BJ (cell line): ENCODE data around the gene AGTPBP1. TPM values are rescaled to one million over a fixed set of nuclear protein-coding genes. Genes with fewer than 3 reads are reported as not detected.
A peak's percentile ranks its signal among the peaks of the same experiment; 100 is the strongest.

Experiments
- CTCF ChIA-PET: fragments of 350-600 bp; formaldehyde crosslinking; extraction: SDS; loops from one replicate; lab custom pipeline; 2021; ENCODE audit warnings: antibody characterized with exemption, inconsistent platforms; lab: Yijun Ruan, JAX
- POLR2A ChIA-PET: fragments of 300-600 bp; sonication (Branson Sonifier 250); formaldehyde crosslinking; extraction: SDS; loops from one replicate; lab custom pipeline; 2021; ENCODE audit warnings: antibody characterized with exemption; lab: Charles Lee
- DNase-seq: peaks from one replicate; pipeline ENCODE4 v3.0.0-alpha.2; 2011; ENCODE audit warnings: low read depth
- H3K27me3 ChIP-seq: 2 replicates; pipeline ENCODE4 v1.6.0; 2011; ENCODE audit warnings: low read length; ENCODE audit not compliant: control insufficient read depth, insufficient read depth
- H3K36me3 ChIP-seq: 2 replicates; pipeline ENCODE4 v1.5.1; 2011; ENCODE audit warnings: low read length; ENCODE audit not compliant: control insufficient read depth, insufficient read depth
- H3K4me3 ChIP-seq: 2 replicates; pipeline ENCODE4 v1.5.1; 2011; ENCODE audit warnings: low read depth, mild to moderate bottlenecking, control low read depth, low read length
- polyA plus RNA-seq: library from polyadenylated mRNA; depleted of rRNA; stranded (reverse); fragments of >200 nt; gene quantifications from 2 replicates; pipeline ENCODE4 v1.2.3, GENCODE V29; 2011
- TF ChIP-seq, protein P1 (sequence below): IDR thresholded peaks from 2 replicates; pipeline ENCODE4 v1.5.1; 2011; ENCODE audit warnings: low read depth, mild to moderate bottlenecking, control low read depth, inconsistent platforms, low read length, moderate library complexity; ENCODE audit not compliant: insufficient read depth

AGTPBP1 gene
- polyA plus RNA-seq, 1 experiment: 2.5 TPM

DNA sequence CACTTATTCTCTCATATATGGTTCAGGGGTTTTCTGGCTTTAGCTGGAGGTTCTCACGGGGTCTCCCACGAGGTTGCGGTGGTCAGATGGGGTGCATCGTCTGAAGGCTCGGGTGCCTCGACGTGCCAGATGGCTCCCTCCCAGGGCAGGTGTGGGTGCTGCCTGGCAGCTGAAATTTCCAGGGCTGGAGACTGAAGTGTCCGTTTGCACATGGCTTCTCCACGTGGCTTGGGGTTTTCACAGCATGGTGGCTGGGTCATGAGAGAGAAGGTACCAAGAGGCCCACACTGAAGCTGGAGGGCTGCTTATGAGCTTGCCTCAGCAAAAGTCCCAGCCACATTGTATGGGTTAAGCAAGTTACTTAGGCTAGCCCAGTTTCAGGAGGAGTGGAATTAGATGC is 218.6 kb downstream of the AGTPBP1 start:
- no peaks in the 10 kb centered on the region for H3K36me3 ChIP-seq
- ChIA-PET CTCF (no interaction called here), POLR2A (no interaction called here)
- peaks cover 21% of the 10 kb centered on the region for H3K27me3 ChIP-seq
- H3K4me3 ChIP-seq: no peak overlapping the region
- TF ChIP-seq, protein P1, sequence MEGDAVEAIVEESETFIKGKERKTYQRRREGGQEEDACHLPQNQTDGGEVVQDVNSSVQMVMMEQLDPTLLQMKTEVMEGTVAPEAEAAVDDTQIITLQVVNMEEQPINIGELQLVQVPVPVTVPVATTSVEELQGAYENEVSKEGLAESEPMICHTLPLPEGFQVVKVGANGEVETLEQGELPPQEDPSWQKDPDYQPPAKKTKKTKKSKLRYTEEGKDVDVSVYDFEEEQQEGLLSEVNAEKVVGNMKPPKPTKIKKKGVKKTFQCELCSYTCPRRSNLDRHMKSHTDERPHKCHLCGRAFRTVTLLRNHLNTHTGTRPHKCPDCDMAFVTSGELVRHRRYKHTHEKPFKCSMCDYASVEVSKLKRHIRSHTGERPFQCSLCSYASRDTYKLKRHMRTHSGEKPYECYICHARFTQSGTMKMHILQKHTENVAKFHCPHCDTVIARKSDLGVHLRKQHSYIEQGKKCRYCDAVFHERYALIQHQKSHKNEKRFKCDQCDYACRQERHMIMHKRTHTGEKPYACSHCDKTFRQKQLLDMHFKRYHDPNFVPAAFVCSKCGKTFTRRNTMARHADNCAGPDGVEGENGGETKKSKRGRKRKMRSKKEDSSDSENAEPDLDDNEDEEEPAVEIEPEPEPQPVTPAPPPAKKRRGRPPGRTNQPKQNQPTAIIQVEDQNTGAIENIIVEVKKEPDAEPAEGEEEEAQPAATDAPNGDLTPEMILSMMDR: no peak
- DNase-seq: no peak

DNA sequence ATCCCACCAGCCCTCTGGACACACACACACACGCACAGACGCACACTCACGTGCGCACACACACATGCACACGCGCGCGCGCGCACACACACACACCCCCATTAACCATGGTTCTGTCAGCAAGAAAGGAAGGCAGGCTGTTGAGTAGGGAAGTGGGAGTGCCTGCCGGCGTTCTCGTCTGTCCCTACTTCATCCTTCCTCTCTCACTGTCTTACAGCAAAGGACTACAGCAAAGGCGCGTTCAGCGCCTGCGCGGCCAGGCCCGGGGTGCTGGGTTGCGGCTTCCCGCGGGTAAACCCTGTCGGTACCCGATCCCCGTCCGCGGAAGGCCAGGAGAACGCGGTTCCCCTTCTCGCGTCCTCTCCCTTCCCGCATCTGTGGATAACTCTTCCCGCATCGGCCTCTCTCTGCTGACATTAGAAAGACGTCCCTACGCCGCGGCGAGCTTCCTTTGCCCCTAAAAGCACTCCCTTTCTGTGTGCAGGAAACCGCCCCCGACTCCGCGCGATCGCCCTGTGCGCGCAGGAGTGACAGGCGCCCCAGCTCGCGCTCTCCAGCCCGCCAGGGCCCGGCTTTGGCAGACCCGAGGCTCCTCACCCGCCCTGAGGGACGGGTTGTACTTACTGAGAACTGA is 219.2 kb downstream of the AGTPBP1 start:
- H3K4me3 ChIP-seq: peak overlapping the region; percentile 43
- POLR2A ChIA-PET: no interaction called here
- DNase-seq: no peak
- H3K27me3 ChIP-seq: peaks cover 21% of the 10 kb centered on the region
- H3K36me3 ChIP-seq: no peaks in the 10 kb centered on the region
- CTCF ChIA-PET: no interaction called here
- TF ChIP-seq, protein P1: no peak

DNA sequence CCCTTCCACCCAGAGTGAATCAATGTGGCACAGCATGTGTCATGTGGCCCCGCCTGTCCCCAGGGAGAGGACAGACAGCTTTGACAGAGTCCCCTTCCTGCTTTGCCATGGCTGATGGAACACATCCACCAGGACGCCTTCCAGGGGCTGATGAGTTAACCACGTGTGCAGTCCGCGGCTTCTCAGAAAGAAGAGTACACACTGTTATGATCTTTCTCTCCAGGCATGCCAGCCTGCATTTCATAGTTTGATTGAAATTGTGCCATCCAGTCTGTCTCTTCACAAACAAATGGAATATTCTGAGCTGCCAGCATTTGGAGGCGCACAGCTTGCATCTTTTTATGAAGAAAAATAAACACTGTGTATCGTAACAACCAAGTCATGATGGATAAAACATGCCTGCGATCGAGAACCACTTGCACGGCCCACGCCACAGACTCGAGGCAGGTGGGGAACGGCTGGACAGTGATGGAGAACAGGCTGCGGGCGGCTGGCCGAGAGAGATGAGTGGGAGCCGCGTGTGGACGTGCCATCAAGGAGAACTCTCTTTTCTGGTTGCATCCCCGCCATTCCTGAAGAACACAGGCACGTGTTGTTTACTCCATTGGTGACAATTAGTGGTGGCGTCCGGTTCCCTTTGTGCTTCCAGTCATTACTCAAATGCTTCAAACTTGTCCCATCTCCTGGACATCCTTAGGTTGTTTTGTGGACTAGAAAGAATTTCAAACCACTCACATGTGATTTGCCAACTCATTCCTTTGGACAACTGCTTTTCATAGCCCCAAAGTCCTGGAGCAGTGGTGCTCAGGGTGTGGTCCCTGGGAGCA is 220.2 kb downstream of the AGTPBP1 start:
- POLR2A ChIA-PET: no interaction called here
- CTCF ChIA-PET: no interaction called here
- H3K4me3 ChIP-seq: no peak overlapping the region
- H3K36me3 ChIP-seq: no peaks in the 10 kb centered on the region
- TF ChIP-seq, protein P1: no peak
- peaks cover 21% of the 10 kb centered on the region for H3K27me3 ChIP-seq
- no peak for DNase-seq

DNA sequence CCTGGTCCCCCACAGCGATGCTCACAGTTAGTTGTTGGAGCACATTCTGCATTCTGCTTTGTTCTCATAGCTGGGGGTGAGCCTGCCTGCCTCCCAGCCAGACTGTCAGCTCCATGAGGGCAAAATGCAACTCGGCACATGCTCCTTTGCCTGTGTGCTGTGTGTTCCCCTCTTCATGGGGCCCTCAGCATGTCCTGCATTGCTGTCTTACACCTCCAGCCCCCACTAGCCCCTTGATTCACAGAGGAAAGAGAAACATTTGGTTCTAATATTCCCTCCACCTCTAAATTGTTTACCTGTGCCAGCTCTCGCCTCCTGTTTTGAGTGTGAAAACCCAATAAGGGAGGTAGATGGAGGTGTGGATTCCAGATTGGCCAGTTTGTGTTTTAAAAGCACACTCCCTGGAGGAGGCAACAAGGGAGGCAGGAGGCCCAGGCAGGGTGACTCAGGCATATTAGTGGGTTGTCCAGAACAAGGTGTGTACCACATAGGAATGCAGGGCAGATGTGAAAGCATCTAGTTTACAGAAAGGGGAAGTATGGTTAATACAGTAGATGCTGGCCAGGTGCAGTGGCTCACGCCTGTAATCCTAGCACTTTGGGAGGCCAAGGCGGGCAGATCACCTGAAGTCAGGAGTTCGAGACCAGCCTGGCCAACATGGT is 224.6 kb downstream of the AGTPBP1 start:
- POLR2A ChIA-PET: no interaction called here
- peaks cover 5% of the 10 kb centered on the region for H3K27me3 ChIP-seq
- CTCF ChIA-PET: no interaction called here

More for the DNA sequence above, 224.6 kb downstream of the AGTPBP1 start:
- no peak for DNase-seq
- Histone ChIP-seq H3K36me3 (no peaks in the 10 kb centered on the region), H3K4me3 (no peak overlapping the region)
- TF ChIP-seq, protein P1: no peak
